ENCODE results near the gene SOX8.

The SOX8 gene

DNA sequence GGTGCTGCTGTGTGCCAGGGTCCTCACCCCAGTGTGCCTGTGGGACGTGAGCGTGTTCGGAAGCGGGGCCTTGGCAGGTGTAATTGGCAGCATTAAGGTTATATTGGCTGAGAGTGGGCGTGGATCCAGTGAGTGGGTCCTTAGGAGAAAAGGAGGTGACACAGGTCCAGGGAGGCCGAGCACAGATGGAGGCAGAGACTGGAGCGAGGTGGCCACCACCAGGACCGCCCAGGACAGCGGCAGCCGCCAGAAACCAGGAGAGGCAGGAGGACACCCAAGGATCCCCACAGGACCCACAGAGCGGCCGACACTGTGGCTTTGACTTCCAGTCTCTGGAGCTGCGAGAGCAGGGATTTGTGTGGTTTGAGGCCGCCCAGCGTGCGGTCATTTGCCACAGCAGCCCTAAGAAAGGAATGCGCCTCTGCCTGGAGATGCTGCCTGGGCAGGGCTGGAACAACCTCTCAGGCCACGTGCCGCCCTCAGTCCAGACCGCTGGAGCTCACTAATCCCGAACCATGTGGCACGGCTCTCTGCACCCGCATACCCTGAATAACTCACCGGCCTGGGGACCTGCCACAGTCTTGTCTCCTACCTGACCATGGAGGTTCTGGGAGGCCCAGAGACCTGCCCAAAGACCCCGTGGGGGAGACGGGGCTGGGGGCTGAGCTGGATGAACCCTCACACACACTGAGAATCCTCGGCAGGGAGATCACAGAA lies 45.4 kb downstream of the SOX8 start:
- DNase-seq (ENCODE audit: low read depth), result no peak

DNA sequence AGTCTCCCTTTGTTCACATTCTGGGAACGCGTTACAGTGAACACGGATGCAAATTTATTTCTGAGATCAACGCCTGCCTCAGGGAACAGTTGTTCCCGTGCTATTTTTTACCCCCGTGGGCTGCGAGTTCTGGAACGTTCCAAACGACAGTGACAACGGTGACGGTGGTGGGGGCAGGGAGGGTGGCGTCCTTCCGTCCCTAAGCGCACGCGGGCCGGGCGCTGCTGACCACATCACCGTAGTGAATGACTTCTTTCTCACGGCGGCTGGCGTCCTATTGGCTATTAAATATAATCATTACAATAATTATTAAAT lies 45.9 kb downstream of the SOX8 start:
- DNase-seq (ENCODE audit: low read depth), result no peak

DNA sequence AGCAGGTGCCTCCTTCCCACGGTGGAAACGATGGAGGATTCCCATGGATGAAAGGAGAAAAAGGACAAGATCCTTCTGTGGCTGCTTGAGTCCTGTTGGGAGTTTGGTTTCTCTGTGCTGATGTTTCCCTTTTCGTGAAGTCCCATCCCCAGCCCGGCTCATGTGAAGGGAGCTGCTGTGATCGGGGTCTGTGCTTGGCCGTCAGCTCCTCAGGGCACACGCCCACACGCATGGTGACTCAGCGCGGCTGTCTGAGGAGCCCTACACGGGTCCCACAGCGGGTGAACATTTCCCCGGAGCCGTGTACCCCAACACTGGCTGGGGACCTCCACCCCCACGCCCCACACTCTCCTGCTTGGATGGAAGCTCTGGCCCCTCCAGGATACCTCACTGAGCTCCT lies 46.5 kb downstream of the SOX8 start:
- DNase-seq (ENCODE audit: low read depth), result no peak

DNA sequence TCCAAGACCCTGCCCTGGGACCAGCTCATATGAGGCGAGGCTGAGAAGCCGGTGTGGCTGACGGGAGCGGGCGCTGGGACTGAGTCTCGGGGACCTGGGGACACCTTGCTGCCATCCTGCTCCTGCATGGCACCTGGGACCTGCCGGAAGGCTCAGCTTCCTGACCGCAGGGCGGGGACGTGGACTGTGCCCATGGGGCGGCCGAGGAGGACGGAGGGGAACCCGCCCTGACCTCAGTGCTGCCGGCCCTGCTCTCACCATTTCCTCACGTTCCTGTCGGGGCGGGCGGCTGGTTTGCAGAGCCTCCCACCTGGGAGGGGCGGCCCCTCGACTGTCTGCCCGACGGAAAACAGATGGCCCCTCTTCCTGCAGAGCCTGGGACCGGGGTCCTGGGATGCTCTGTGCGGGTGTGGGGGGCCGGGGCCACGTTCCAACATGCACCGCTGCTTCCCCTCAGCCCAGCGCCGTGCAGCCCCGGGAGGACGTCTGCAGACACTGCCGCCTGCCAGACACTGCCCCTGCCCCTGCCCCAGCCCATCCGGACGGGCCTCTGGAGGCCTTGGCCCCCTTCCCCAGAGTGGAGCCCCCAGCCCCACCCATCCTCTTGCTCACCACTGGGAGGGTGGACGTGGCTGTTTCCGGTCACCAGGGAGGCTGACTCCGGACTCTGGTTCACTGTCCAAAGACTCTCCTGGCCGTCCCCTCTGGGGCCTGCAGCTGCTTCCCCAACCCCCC lies 47.1 kb downstream of the SOX8 start:
- no peak for DNase-seq (ENCODE audit: low read depth)

DNA sequence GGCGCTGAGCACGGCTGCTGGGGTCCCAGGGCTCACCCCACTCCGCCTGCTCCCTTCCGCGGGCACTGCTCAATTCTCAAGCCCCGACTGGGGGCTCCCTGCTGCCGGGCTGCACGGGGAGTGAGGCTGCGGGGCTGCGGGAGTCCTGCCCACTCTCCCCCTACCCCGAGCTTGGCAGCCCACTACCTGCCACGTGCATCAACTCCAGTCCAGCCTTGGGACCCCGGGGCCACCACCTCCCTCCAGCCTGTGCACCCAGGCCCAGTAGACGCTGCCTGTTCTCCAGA lies 47.6 kb downstream of the SOX8 start:
- no peak for DNase-seq (ENCODE audit: low read depth)

DNA sequence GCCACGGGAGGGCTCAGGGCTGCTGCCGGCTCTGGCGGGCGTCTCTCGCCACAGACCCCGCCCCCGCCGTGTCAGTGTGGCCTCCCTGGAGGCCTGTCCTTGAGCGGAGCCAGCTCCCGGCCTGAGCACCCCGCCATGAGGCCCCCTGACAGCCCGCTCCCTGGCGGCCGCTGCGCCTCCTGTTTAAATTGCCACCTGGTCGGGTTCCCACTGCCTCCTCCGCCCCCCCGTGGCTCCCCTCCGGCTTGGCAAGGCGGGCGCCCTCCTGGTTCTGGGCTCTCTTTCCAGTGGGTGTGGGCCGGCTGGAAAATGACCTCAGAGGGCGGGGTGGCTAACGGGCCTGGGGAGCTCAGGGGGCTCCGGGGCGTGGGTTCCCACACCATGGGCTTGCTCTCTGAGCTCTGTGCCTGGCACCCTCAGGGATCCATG lies 48.9 kb downstream of the SOX8 start:
- no peak for DNase-seq (ENCODE audit: low read depth)

DNA sequence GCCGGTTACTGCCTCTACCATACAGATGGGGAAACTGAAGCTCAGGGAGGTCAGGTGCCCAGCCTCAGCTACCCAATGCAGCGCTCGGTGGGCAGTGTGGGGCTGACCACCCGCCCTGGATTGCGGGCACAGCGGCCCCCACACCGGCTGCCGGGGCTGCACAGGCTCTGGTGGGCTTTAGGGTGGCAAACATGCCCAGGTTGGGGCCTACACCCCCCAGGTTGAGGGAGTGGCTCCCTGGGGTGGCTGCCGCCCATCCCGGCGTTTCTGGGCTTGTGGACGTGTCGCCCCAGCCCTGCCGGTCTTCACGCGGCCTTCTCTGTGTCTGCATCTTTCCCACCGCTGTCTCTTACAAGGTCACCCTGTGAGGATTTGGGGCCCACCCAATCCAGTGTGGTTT lies 50.1 kb downstream of the SOX8 start:
- no peak for DNase-seq (ENCODE audit: low read depth)

DNA sequence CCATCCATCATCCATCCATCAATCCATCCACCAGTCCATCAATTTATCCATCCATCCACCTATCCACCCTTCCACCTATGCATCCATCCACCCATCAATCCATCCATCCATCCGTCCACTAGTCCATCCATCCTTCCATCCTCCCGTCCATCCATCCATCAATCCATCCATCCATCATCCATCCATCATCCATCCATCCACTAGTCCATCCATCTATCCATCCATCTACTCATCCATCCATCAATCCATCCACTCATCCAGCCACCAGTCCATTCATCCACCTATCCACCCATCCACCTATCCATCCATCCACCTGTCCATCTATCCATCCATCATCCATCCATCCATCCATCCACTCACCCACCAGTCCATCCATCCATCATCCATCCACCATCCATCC lies 51.0 kb downstream of the SOX8 start:
- DNase-seq (ENCODE audit: low read depth), result no peak

DNA sequence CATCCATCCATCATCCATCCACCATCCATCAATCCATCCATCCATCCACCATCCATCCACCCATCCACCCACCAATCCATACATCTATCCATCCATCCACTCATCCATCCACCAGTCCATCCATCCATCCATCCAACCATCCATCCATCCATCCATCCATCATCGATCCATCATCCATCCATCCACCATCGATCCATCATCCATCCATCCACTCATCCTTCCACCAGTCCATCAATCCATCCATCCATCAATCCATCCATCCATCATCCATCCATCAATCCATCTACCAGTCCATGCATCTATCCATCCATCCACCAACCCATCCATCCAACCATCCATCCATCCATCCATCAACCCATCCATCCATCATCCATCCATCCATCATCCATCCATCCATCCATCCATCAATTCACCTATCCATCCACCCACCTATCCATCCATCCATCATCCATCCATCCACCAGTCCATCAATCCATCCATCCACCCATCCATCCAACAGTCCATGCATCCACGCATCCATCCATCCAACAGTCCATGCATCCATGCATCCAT lies 51.6 kb downstream of the SOX8 start:
- no peak for DNase-seq (ENCODE audit: low read depth)

DNA sequence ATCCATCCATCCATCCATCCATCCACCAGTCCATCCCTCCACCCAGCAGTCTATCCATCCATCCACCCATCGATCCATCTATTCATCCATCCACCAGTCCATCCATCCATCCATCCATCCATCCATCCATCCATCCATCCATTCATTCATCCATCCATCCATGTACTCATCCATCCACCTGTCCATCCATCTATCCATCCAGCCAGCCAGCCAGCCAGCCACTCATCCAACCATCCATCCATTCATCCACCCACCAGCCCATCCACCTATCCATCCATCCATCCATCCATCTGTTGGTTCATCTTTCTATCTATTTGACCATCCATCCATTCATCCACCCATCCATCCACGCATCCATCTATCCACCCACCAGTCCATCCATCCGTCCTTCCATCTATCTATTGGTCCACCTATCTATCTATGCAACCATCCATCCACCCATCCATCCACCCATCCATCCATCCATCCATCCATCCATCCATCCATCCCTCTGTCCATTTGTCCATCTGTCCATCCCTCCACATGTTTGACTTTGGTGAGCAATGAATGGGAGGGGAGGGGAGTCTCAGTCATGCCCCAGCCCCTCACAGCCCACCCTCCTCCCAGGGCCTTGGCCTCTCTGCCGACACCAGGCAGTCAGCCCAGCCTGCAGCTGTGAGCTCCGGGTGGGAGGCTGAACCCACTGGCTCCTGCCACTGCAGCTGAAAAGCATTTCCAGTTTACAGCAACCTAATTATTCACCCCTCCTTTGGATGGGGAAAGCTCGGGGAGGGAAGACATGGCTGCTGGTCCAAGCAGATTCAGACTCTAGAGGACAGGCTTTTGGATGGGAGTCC lies 52.9 kb downstream of the SOX8 start:
- no peak for DNase-seq (ENCODE audit: low read depth)

DNA sequence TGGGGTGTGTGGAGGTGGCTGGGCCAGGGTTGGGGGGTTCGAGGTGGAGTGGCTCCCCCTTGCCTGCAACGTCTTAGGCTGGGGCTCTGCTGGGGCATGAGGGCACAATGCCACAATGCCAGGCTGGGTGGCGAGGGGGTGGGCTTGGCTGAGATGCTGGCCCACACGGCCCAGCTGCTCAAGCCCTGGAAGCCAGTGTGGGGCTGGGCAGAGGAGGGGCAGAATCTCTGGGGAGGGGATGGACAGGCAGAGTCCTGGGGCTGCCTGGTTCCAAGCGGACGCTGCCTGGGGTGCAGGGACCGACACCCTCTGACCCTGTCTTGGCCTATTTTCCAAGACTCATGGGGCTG lies 53.5 kb downstream of the SOX8 start:
- DNase-seq (ENCODE audit: low read depth), result no peak

DNA sequence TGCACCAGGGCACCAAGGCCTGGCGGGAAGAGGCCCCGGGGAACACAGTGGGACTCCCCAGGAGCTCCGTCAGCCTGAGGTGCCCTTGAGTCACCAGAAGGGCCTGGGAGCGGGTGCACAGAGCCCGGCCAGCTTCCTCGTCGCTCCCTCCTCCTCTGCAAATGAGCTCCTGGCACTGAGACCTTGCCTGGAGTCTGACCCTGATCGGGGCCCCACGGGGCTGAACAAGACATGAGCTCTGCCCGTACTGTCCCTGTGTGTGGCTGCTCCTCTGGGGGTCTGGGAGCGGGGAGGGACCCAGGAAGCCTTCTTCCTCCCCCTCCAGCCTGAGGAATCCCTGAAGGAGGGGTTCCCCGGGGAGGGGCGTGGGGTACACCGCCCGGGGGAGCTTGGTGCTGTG lies 54.6 kb downstream of the SOX8 start:
- no peak for DNase-seq (ENCODE audit: low read depth)

Data from stromal cell of bone marrow (primary cell).